Measurements from ENCODE around the gene PTGDR2. TPM values are rescaled to one million over a fixed set of nuclear protein-coding genes. Genes with fewer than 3 reads are reported as not detected.

Gene PTGDR2
- total RNA-seq, 1 experiment from 2014 or later = 0.07 TPM

DNA sequence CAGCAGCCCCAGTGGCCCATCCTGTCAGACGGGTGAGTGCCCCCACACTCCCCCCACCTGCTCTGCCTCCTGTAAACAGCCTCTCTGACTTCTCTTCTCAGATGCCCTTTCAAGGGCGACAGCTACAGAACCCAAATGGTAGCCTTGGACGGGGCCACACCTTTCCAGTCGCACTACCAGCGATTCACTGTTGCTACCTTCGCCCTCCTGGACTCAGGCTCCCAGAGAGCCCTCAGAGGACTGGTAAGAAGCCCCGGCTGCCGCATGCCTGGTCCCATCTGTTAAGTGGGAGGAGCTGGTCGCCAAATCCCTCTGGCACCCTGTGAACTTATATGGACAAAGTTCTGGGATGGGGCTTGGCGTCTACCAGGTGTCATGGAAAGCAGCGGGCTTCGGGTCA, 17.8 kb upstream of the PTGDR2 start (continued):
- TF ChIP-seq ARID4B (CRISPR knock-in tag; IDR thresholded peaks at IDR 0.05; ENCODE audit: borderline replicate concordance) (no peak), ERG (CRISPR knock-in tag; IDR thresholded peaks at IDR 0.05) (no peak), ZNF396 (CRISPR knock-in tag; IDR thresholded peaks at IDR 0.05; ENCODE audit: borderline replicate concordance) (no peak), ZNF512 (CRISPR knock-in tag; IDR thresholded peaks at IDR 0.05; ENCODE audit: borderline replicate concordance) (no peak), GRHL2 (CRISPR knock-in tag; IDR thresholded peaks at IDR 0.05; ENCODE audit: insufficient replicate concordance, severe bottlenecking) (no peak), IRF2 (CRISPR knock-in tag; IDR thresholded peaks at IDR 0.05; ENCODE audit: borderline replicate concordance, low read depth) (no peak), ZNF263 (CRISPR knock-in tag; IDR thresholded peaks at IDR 0.05; ENCODE audit: low read depth) (no peak), FOXP4 (CRISPR knock-in tag; IDR thresholded peaks at IDR 0.05) (no peak), ZNF317 (CRISPR knock-in tag; IDR thresholded peaks at IDR 0.05; ENCODE audit: borderline replicate concordance, low read depth) (no peak), TP53 (CRISPR knock-in tag; IDR thresholded peaks at IDR 0.05) (no peak), NFYB (CRISPR knock-in tag; conservative IDR thresholded peaks at IDR 0.05; ENCODE audit: low read depth) (no peak)
- TF ChIP-seq, protein P1, sequence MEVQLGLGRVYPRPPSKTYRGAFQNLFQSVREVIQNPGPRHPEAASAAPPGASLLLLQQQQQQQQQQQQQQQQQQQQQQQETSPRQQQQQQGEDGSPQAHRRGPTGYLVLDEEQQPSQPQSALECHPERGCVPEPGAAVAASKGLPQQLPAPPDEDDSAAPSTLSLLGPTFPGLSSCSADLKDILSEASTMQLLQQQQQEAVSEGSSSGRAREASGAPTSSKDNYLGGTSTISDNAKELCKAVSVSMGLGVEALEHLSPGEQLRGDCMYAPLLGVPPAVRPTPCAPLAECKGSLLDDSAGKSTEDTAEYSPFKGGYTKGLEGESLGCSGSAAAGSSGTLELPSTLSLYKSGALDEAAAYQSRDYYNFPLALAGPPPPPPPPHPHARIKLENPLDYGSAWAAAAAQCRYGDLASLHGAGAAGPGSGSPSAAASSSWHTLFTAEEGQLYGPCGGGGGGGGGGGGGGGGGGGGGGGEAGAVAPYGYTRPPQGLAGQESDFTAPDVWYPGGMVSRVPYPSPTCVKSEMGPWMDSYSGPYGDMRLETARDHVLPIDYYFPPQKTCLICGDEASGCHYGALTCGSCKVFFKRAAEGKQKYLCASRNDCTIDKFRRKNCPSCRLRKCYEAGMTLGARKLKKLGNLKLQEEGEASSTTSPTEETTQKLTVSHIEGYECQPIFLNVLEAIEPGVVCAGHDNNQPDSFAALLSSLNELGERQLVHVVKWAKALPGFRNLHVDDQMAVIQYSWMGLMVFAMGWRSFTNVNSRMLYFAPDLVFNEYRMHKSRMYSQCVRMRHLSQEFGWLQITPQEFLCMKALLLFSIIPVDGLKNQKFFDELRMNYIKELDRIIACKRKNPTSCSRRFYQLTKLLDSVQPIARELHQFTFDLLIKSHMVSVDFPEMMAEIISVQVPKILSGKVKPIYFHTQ (CRISPR knock-in tag; IDR thresholded peaks at IDR 0.05) = no peak

- peak; percentile 54 for DNase-seq (ENCODE audit: low spot score)
- Mint-ChIP-seq H3K36me3 (no peaks in the 10 kb centered on the region), H3K27me3 (ENCODE audit: low read depth) (no peaks in the 10 kb centered on the region), H3K27ac (no peak overlapping the region), H3K9me3 (no peaks in the 10 kb centered on the region), H3K4me1 (peaks cover 8% of the 10 kb centered on the region), H3K4me3 (no peak overlapping the region)
- ChIA-PET POLR2A (interaction anchor here (0.6 to 0.7 kb wide), 2 partner anchors 40 to 526 kb away, joined by 3 read pairs; no protein-coding TSS in a partner anchor), CTCF (interaction anchor here (1.0 to 7.9 kb wide), 5 partner anchors 15 to 110 kb away, joined by 3 to 44 read pairs (median 7); no protein-coding TSS in a partner anchor)
- peak; percentile 70 for ATAC-seq
- TF ChIP-seq TP53 (CRISPR knock-in tag; IDR thresholded peaks at IDR 0.05) (no peak), NR1H2 (CRISPR knock-in tag; IDR thresholded peaks at IDR 0.05) (no peak), PRRX2 (CRISPR knock-in tag; IDR thresholded peaks at IDR 0.05) (no peak), ERG (CRISPR knock-in tag; IDR thresholded peaks at IDR 0.05) (no peak), ZNF121 (CRISPR knock-in tag; IDR thresholded peaks at IDR 0.05) (no peak), KAT7 (CRISPR knock-in tag; IDR thresholded peaks at IDR 0.05; ENCODE audit: borderline replicate concordance) (no peak), ATF2 (CRISPR knock-in tag; IDR thresholded peaks at IDR 0.05; ENCODE audit: borderline replicate concordance, low read depth) (no peak), ETV6 (CRISPR knock-in tag; IDR thresholded peaks at IDR 0.05) (no peak)
- TF ChIP-seq, protein P2, sequence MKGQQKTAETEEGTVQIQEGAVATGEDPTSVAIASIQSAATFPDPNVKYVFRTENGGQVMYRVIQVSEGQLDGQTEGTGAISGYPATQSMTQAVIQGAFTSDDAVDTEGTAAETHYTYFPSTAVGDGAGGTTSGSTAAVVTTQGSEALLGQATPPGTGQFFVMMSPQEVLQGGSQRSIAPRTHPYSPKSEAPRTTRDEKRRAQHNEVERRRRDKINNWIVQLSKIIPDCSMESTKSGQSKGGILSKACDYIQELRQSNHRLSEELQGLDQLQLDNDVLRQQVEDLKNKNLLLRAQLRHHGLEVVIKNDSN (CRISPR knock-in tag; IDR thresholded peaks at IDR 0.05) = no peak
Observed at GRCh38 chr11:60872961-60873524, 17.3 kb upstream of the PTGDR2 start.
